ENCODE data around the gene ADAMTS2.
"Not testable (repeated sequence)": the region's sequence is repeated elsewhere in the genome, so short reads cannot be mapped to it uniquely, and the experiment has no call there.

Gene ADAMTS2

GRCh38 chr5:179118338-179118737 is 226.9 kb downstream of the ADAMTS2 start:
- Histone ChIP-seq H3K4me3 (ENCODE audit: low read length) (no peak overlapping the region), H3K27ac (ENCODE audit: low read length) (no peak overlapping the region), H3K4me1 (ENCODE audit: control insufficient read depth, insufficient read depth, low read length) (no peaks in the 10 kb centered on the region), H3K27me3 (ENCODE audit: control insufficient read depth, insufficient read depth, low read length) (no peaks in the 10 kb centered on the region), H3K36me3 (ENCODE audit: control insufficient read depth, insufficient read depth, low read length) (no peaks in the 10 kb centered on the region), H3K9me3 (ENCODE audit: control insufficient read depth, insufficient read depth, low read length) (peaks cover 1% of the 10 kb centered on the region)
- WGBS (ENCODE audit: insufficient coverage, insufficient read length): no CpG with 5 or more reads among the region's 4 CpGs
- no peak for DNase-seq (ENCODE audit: low read depth, low spot score)

GRCh38 chr5:179115845-179116524 is 229.3 kb downstream of the ADAMTS2 start:
- Histone ChIP-seq H3K27me3 (ENCODE audit: control insufficient read depth, insufficient read depth, low read length) (no peaks in the 10 kb centered on the region), H3K36me3 (ENCODE audit: control insufficient read depth, insufficient read depth, low read length) (no peaks in the 10 kb centered on the region), H3K4me3 (ENCODE audit: low read length) (no peak overlapping the region), H3K27ac (ENCODE audit: low read length) (no peak overlapping the region), H3K9me3 (ENCODE audit: control insufficient read depth, insufficient read depth, low read length) (peaks cover 7% of the 10 kb centered on the region), H3K4me1 (ENCODE audit: control insufficient read depth, insufficient read depth, low read length) (no peaks in the 10 kb centered on the region)
- WGBS (ENCODE audit: insufficient coverage, insufficient read length): no CpG with 5 or more reads among the region's 9 CpGs
- no peak for DNase-seq (ENCODE audit: low read depth, low spot score)

- no CpG with 5 or more reads among the region's 5 CpGs for WGBS (ENCODE audit: insufficient coverage, insufficient read length)
- Histone ChIP-seq H3K36me3 (ENCODE audit: control insufficient read depth, insufficient read depth, low read length) (no peaks in the 10 kb centered on the region), H3K27ac (ENCODE audit: low read length) (no peak overlapping the region), H3K4me1 (ENCODE audit: control insufficient read depth, insufficient read depth, low read length) (no peaks in the 10 kb centered on the region), H3K27me3 (ENCODE audit: control insufficient read depth, insufficient read depth, low read length) (no peaks in the 10 kb centered on the region), H3K4me3 (ENCODE audit: low read length) (no peak overlapping the region), H3K9me3 (ENCODE audit: control insufficient read depth, insufficient read depth, low read length) (peaks cover 7% of the 10 kb centered on the region)
- DNase-seq (ENCODE audit: low read depth, low spot score): no peak
Observed at GRCh38 chr5:179115307-179115706, 230.0 kb downstream of the ADAMTS2 start.

DNA sequence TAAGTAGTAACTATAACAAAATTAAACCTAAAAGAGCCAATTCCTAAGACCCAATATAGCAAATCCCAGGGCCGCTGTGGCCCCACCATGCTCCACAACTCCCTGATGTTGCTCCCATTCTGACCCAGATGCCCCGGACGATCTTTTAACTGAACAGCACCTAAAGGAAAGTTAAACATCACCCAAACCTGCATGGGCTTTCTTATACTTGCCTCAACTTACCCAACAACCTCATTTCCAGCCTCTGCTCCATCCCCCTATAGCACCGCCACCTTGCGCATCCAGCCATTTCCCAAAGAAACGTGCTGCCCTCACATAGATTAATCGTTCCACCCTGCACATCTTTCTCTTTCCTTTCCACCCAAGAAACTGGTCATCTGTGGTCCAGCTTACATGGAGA is 230.5 kb downstream of the ADAMTS2 start:
- no peaks in the 10 kb centered on the region for H3K27me3 ChIP-seq (ENCODE audit: control insufficient read depth, insufficient read depth, low read length)
- no peaks in the 10 kb centered on the region for H3K4me1 ChIP-seq (ENCODE audit: control insufficient read depth, insufficient read depth, low read length)
- no peak overlapping the region for H3K27ac ChIP-seq (ENCODE audit: low read length)
- peaks cover 7% of the 10 kb centered on the region for H3K9me3 ChIP-seq (ENCODE audit: control insufficient read depth, insufficient read depth, low read length)
- no peak overlapping the region for H3K4me3 ChIP-seq (ENCODE audit: low read length)
- H3K36me3 ChIP-seq (ENCODE audit: control insufficient read depth, insufficient read depth, low read length): no peaks in the 10 kb centered on the region
- WGBS (ENCODE audit: insufficient coverage, insufficient read length): no CpG with 5 or more reads among the region's 7 CpGs
- DNase-seq (ENCODE audit: low read depth, low spot score): no peak

DNA sequence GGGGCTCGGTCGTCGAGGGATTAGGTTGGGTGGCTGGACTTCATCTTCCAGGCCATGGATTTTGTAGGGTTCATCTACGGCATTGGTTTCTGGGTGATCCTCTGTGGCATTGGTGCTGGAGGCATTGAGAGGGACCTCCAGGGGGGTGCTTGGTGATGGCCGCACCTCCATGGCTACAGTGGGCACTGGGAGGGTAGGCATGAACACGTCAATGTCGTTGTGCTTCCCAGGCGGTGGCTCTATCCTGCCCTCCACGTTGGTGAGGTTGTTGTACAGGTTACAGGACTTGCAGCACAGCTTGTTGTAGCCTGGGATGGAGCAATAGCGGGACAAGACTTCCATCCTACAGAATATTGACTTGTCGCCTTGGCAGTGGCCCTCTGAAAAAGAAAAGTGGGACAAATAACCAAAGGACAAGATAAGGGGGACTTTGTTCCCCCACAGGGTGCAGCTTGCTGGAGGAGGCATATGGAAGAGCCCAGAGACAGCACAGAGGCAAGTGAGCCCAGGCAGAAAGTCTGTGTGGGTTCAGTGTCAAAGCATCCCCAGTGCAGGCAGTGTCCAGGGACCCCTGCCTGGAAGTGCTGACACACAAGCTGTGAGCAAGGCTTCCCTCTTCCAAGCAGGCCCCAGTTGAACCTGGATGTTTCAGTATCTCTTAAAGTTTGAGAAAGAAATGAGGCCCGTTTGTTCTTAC is 231.2 kb downstream of the ADAMTS2 start:
- no peak for DNase-seq (ENCODE audit: low read depth, low spot score)
- no peaks in the 10 kb centered on the region for H3K4me1 ChIP-seq (ENCODE audit: control insufficient read depth, insufficient read depth, low read length)
- H3K4me3 ChIP-seq (ENCODE audit: low read length): no peak overlapping the region
- H3K27ac ChIP-seq (ENCODE audit: low read length): no peak overlapping the region
- no peaks in the 10 kb centered on the region for H3K36me3 ChIP-seq (ENCODE audit: control insufficient read depth, insufficient read depth, low read length)
- H3K9me3 ChIP-seq (ENCODE audit: control insufficient read depth, insufficient read depth, low read length): peaks cover 7% of the 10 kb centered on the region
- no CpG with 5 or more reads among the region's 12 CpGs for WGBS (ENCODE audit: insufficient coverage, insufficient read length)
- H3K27me3 ChIP-seq (ENCODE audit: control insufficient read depth, insufficient read depth, low read length): no peaks in the 10 kb centered on the region

DNA sequence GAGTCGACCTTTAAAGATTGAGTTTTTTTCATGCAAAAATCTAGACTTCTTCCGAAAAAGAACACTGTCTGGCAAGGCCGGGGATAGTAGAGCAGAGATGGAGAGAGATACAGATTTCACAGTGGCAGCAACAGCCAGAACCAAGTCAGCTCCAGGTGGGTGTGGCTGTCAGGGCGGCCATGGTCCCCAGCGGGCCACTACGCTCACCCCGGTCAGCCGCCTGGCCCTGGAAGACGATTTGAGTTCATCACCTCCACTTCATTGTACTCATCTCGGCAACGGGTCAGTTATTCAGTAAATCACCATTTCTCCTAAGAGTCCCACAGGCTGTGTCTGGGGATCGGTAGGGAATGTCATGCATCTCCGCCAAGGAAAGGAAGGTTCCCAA is 232.1 kb downstream of the ADAMTS2 start:
- Histone ChIP-seq H3K4me3 (ENCODE audit: low read length) (no peak overlapping the region), H3K27ac (ENCODE audit: low read length) (no peak overlapping the region), H3K27me3 (ENCODE audit: control insufficient read depth, insufficient read depth, low read length) (no peaks in the 10 kb centered on the region), H3K4me1 (ENCODE audit: control insufficient read depth, insufficient read depth, low read length) (no peaks in the 10 kb centered on the region), H3K9me3 (ENCODE audit: control insufficient read depth, insufficient read depth, low read length) (peaks cover 7% of the 10 kb centered on the region), H3K36me3 (ENCODE audit: control insufficient read depth, insufficient read depth, low read length) (no peaks in the 10 kb centered on the region)
- WGBS (ENCODE audit: insufficient coverage, insufficient read length): no CpG with 5 or more reads among the region's 13 CpGs
- DNase-seq (ENCODE audit: low read depth, low spot score): no peak

DNA sequence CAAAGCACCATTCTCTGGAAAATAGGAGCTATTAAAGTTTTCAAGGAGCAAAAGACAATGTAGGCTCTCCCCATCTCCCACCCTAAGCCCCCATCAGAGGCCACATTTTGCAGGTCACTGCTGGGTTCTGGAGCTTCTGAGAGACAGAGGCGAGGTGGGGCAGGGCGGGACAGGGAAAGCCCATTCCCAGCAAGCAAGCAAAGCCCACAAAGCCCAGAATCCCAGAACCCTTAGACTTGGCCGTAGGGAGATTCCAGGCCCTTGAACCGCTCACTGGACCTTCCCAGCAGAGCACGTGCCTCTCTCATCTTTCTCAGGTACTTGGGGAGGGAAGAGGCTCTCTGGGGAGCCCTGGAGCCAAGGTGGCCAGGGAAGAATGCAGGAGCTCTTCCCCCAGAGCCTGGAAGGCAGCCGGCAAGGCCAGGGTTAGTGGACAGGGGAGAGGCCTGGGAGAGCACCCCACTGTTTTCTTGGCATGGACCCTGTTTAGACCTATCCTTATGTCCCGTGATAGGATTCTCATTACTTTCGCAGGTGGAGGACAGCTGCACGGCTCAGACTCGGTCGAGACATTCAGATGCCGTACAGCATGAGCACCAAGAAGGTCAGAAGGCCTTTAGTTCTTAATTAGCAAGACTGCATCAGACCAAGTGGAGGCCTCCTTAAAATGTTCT is 232.7 kb downstream of the ADAMTS2 start:
- no peak overlapping the region for H3K4me3 ChIP-seq (ENCODE audit: low read length)
- no peak overlapping the region for H3K27ac ChIP-seq (ENCODE audit: low read length)
- WGBS (ENCODE audit: insufficient coverage, insufficient read length): no CpG with 5 or more reads among the region's 12 CpGs

GRCh38 chr5:179111267-179112207 is 233.7 kb downstream of the ADAMTS2 start:
- Histone ChIP-seq H3K27me3 (ENCODE audit: control insufficient read depth, insufficient read depth, low read length) (no peaks in the 10 kb centered on the region), H3K4me3 (ENCODE audit: low read length) (no peak overlapping the region), H3K36me3 (ENCODE audit: control insufficient read depth, insufficient read depth, low read length) (no peaks in the 10 kb centered on the region), H3K27ac (ENCODE audit: low read length) (no peak overlapping the region), H3K9me3 (ENCODE audit: control insufficient read depth, insufficient read depth, low read length) (peaks cover 7% of the 10 kb centered on the region), H3K4me1 (ENCODE audit: control insufficient read depth, insufficient read depth, low read length) (no peaks in the 10 kb centered on the region)
- no peak for DNase-seq (ENCODE audit: low read depth, low spot score)
- WGBS (ENCODE audit: insufficient coverage, insufficient read length): no CpG with 5 or more reads among the region's 21 CpGs

More for the DNA sequence above, 232.7 kb downstream of the ADAMTS2 start:
- H3K9me3 ChIP-seq (ENCODE audit: control insufficient read depth, insufficient read depth, low read length): peaks cover 7% of the 10 kb centered on the region
- no peak for DNase-seq (ENCODE audit: low read depth, low spot score)
- H3K36me3 ChIP-seq (ENCODE audit: control insufficient read depth, insufficient read depth, low read length): no peaks in the 10 kb centered on the region
- H3K27me3 ChIP-seq (ENCODE audit: control insufficient read depth, insufficient read depth, low read length): no peaks in the 10 kb centered on the region
- H3K4me1 ChIP-seq (ENCODE audit: control insufficient read depth, insufficient read depth, low read length): no peaks in the 10 kb centered on the region

DNA sequence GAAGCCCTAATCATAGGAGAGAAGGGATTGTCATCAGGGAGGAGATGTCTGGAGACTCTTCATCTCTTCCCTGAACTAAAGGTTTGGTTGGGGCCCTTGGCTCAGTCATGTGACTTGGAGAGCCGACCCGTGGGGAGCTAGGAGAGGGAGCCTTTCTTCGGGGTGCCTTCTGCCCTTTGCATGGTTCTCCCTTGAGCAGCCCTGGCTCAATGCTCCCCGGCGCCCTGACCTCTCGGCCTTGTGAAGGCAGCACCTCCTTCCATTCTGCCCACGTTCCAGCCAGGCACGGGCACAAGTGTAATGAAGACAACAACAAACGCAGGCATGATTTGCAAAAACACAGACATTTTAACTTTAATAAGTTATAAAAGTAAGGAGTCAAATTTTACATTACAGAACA is 234.7 kb downstream of the ADAMTS2 start:
- no peak overlapping the region for H3K4me3 ChIP-seq (ENCODE audit: low read length)
- peaks cover 7% of the 10 kb centered on the region for H3K9me3 ChIP-seq (ENCODE audit: control insufficient read depth, insufficient read depth, low read length)
- H3K27ac ChIP-seq (ENCODE audit: low read length): no peak overlapping the region
- no peaks in the 10 kb centered on the region for H3K27me3 ChIP-seq (ENCODE audit: control insufficient read depth, insufficient read depth, low read length)
- H3K36me3 ChIP-seq (ENCODE audit: control insufficient read depth, insufficient read depth, low read length): no peaks in the 10 kb centered on the region
- WGBS (ENCODE audit: insufficient coverage, insufficient read length): no CpG with 5 or more reads among the region's 9 CpGs
- H3K4me1 ChIP-seq (ENCODE audit: control insufficient read depth, insufficient read depth, low read length): no peaks in the 10 kb centered on the region
- DNase-seq (ENCODE audit: low read depth, low spot score): no peak

DNA sequence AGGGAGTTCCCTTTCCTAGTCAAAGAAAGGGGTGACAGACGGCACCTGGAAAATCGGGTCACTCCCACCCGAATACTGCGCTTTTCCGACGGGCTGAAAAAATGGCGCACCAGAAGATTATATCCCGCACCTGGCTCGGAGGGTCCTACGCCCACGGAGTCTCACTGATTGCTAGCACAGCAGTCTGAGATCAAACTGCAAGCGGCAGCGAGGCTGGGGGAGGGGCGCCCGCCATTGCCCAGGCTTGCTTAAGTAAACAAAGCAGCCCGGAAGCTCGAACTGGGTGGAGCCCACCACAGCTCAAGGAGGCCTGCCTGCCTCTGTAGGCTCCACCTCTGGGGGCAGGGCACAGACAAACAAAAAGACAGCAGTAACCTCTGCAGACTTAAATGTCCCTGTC is 244.0 kb downstream of the ADAMTS2 start:
- not testable (repeated sequence) for H3K9me3 ChIP-seq (ENCODE audit: control insufficient read depth, insufficient read depth, low read length); H3K4me1 ChIP-seq (ENCODE audit: control insufficient read depth, insufficient read depth, low read length); H3K27ac ChIP-seq (ENCODE audit: low read length); H3K4me3 ChIP-seq (ENCODE audit: low read length); DNase-seq (ENCODE audit: low read depth, low spot score); H3K36me3 ChIP-seq (ENCODE audit: control insufficient read depth, insufficient read depth, low read length); H3K27me3 ChIP-seq (ENCODE audit: control insufficient read depth, insufficient read depth, low read length)
- WGBS (ENCODE audit: insufficient coverage, insufficient read length): no CpG with 5 or more reads among the region's 17 CpGs

All from iPS DF 6.9 (cell line).